Natural killer cell (primary cell): ENCODE data around the gene SNCB. TPM values are rescaled to one million over a fixed set of nuclear protein-coding genes. Genes with fewer than 3 reads are reported as not detected.
"Not testable (repeated sequence)": the region's sequence is repeated elsewhere in the genome, so short reads cannot be mapped to it uniquely, and the experiment has no call there.

Experiments used
- ATAC-seq, 3 donors: fragments of 150-1000 bp in 2 of 3; fragments of 200-7000 bp in 1 of 3; cut with Tn5 transposase; 1 replicate in 1 of 3; 2 replicates in 2 of 3; pipeline ENCODE4 v1.10.0; 2021; ENCODE audit warnings: mild to moderate bottlenecking in 2 of 3, moderate library complexity in 2 of 3
- DNase-seq, 2 donors: peaks; one replicate each; pipeline versions ENCODE4 v3.0.0 to v3.0.0-alpha.2; 2013 to 2021; ENCODE audit warnings: mixed read lengths in 1 of 2
- H3K27ac ChIP-seq: one replicate; pipeline ENCODE4 v1.5.1; 2013; ENCODE audit warnings: mild to moderate bottlenecking, low read length
- H3K27me3 ChIP-seq: one replicate; pipeline ENCODE4 v1.6.1; 2013; ENCODE audit warnings: low read length; ENCODE audit not compliant: control insufficient read depth, insufficient read depth
- H3K36me3 ChIP-seq: one replicate; pipeline ENCODE4 v1.6.1; 2013; ENCODE audit warnings: low read length; ENCODE audit not compliant: control insufficient read depth, insufficient read depth
- H3K4me1 ChIP-seq: one replicate; pipeline ENCODE4 v1.6.1; 2013; ENCODE audit warnings: low read length; ENCODE audit not compliant: control insufficient read depth, insufficient read depth
- H3K4me3 ChIP-seq: one replicate; pipeline ENCODE4 v1.5.1; 2013; ENCODE audit warnings: low read length
- H3K9me3 ChIP-seq: one replicate; pipeline ENCODE4 v1.6.1; 2013; ENCODE audit warnings: low read length; ENCODE audit not compliant: control insufficient read depth, insufficient read depth
- H3K27ac Mint-ChIP-seq, 2 donors: one replicate each; pipeline ENCODE4 v1.8.0; 2022; ENCODE audit warnings: mild to moderate bottlenecking in 2 of 2, mixed read lengths in 2 of 2, moderate library complexity in 1 of 2
- H3K27me3 Mint-ChIP-seq, 2 donors: one replicate each; pipeline ENCODE4 v1.8.0; 2022; ENCODE audit warnings: low read depth in 2 of 2, mixed read lengths in 2 of 2
- H3K36me3 Mint-ChIP-seq: one replicate; pipeline ENCODE4 v1.8.0; 2022; ENCODE audit warnings: mixed read lengths
- H3K4me1 Mint-ChIP-seq, 2 donors: one replicate each; pipeline ENCODE4 v1.8.0; 2022; ENCODE audit warnings: mixed read lengths in 2 of 2
- H3K4me3 Mint-ChIP-seq: one replicate; pipeline ENCODE4 v1.8.0; 2022; ENCODE audit warnings: mild to moderate bottlenecking, moderate library complexity, mixed read lengths
- H3K9me3 Mint-ChIP-seq, 2 donors: one replicate each; pipeline ENCODE4 v1.8.0; 2022; ENCODE audit warnings: mixed read lengths in 2 of 2
- CTCF ChIP-seq: fragments of 200-600 bp; IDR thresholded peaks from one replicate; pipeline ENCODE4 v1.8.0; 2022; ENCODE audit warnings: antibody characterized with exemption
- WGBS: methylation state at CpG from one replicate; pipeline ENCODE4 v1.1.7; 2013; ENCODE audit warnings: missing lambda C conversion rate; ENCODE audit not compliant: insufficient coverage; 5-methylcytosine and 5-hydroxymethylcytosine counted together
- intact Hi-C: fragments of 100-400 bp; cut with micrococcal nuclease; formaldehyde crosslinking; loops from one replicate; pipeline ENCODE4 v1.14.2; 2022
- total RNA-seq, 4 donors: library from RNA; stranded (reverse); fragments of 120-200 nt in 1 of 4; gene quantifications; one replicate each; pipeline versions ENCODE4 v1.2.3 to v1.2.4, GENCODE V29; 2013 to 2022

The SNCB gene
- total RNA-seq, 3 donors from 2014 or later (not counting 1 experiment from before 2014, with no cell fraction given) = not detected

- H3K4me1 Mint-ChIP-seq = peaks cover 6 to 9% of the 10 kb centered on the region in 2 donors
- DNase-seq (no peak), ATAC-seq (no peak)
- WGBS = 72% methylated on average over 2 of the region's 3 CpGs
- no peak overlapping the region for H3K4me3 Mint-ChIP-seq
- Histone ChIP-seq H3K36me3 (no peaks in the 10 kb centered on the region), H3K4me3 (no peak overlapping the region), H3K27ac (no peak overlapping the region), H3K4me1 (peaks cover 13% of the 10 kb centered on the region), H3K27me3 (no peaks in the 10 kb centered on the region), H3K9me3 (no peaks in the 10 kb centered on the region)
- peaks cover 0 to 11% of the 10 kb centered on the region in 2 donors for H3K27me3 Mint-ChIP-seq
- no peaks in the 10 kb centered on the region for H3K36me3 Mint-ChIP-seq
- H3K27ac Mint-ChIP-seq = no peak overlapping the region
- H3K9me3 Mint-ChIP-seq = no peaks in the 10 kb centered on the region
- TF ChIP-seq CTCF = no peak
- intact Hi-C loops = no loop called here
These were observed 24.3 kb downstream of the SNCB start for GRCh38 chr5:176606032-176606431.

- H3K27me3 ChIP-seq = no peaks in the 10 kb centered on the region
- WGBS = 38% methylated on average over 2 of the region's 2 CpGs
- no peaks in the 10 kb centered on the region for H3K9me3 ChIP-seq
- H3K4me1 ChIP-seq = no peaks in the 10 kb centered on the region
- no peak overlapping the region for H3K4me3 ChIP-seq
- no peak overlapping the region for H3K4me3 Mint-ChIP-seq
- H3K4me1 Mint-ChIP-seq = no peaks in the 10 kb centered on the region
- H3K27me3 Mint-ChIP-seq = peaks cover 0 to 9% of the 10 kb centered on the region in 2 donors
- ATAC-seq = no peak
- no peak overlapping the region for H3K27ac ChIP-seq
- H3K36me3 Mint-ChIP-seq = no peaks in the 10 kb centered on the region
- no peak for TF ChIP-seq CTCF
- intact Hi-C loops = no loop called here
- no peaks in the 10 kb centered on the region for H3K36me3 ChIP-seq
- H3K9me3 Mint-ChIP-seq = no peaks in the 10 kb centered on the region
- DNase-seq = no peak
- no peak overlapping the region for H3K27ac Mint-ChIP-seq
These were observed 27.2 kb downstream of the SNCB start for GRCh38 chr5:176603091-176603490.

- Histone ChIP-seq H3K4me1 (no peaks in the 10 kb centered on the region), H3K9me3 (no peaks in the 10 kb centered on the region), H3K27me3 (no peaks in the 10 kb centered on the region), H3K36me3 (no peaks in the 10 kb centered on the region), H3K27ac (no peak overlapping the region), H3K4me3 (no peak overlapping the region)
- DNase-seq = no peak
- Mint-ChIP-seq H3K27ac (no peak overlapping the region), H3K36me3 (no peaks in the 10 kb centered on the region), H3K27me3 (peaks cover 0 to 9% of the 10 kb centered on the region in 2 donors), H3K4me3 (no peak overlapping the region), H3K4me1 (no peaks in the 10 kb centered on the region), H3K9me3 (no peaks in the 10 kb centered on the region)
- TF ChIP-seq CTCF = no peak
- 84% methylated on average over 12 of the region's 12 CpGs for WGBS
- no peak for ATAC-seq
- intact Hi-C loops = no loop called here
These were observed 28.3 kb downstream of the SNCB start for GRCh38 chr5:176601901-176602482.

GRCh38 chr5:176599749-176600430 lies 30.4 kb downstream of the SNCB start:
- H3K27me3 Mint-ChIP-seq = peaks cover 0 to 21% of the 10 kb centered on the region in 2 donors
- not testable (repeated sequence) for H3K4me3 ChIP-seq, H3K27ac Mint-ChIP-seq, H3K4me3 Mint-ChIP-seq, DNase-seq, H3K9me3 Mint-ChIP-seq, H3K36me3 Mint-ChIP-seq, H3K27me3 ChIP-seq, H3K4me1 ChIP-seq, ATAC-seq, H3K36me3 ChIP-seq, H3K27ac ChIP-seq, H3K9me3 ChIP-seq, H3K4me1 Mint-ChIP-seq
- intact Hi-C loops = loop anchor here (5.0 kb wide), 1 partner anchor 183 kb away; the partner anchor contains the start of gene CLTB
- 86% methylated on average over 19 of the region's 19 CpGs for WGBS
